Measurements from ENCODE around the gene EPHB1. TPM values are rescaled to one million over a fixed set of nuclear protein-coding genes. Genes with fewer than 3 reads are reported as not detected.

EPHB1 gene
- total RNA-seq, 1 experiment from 2014 or later: 2.8 TPM

DNA sequence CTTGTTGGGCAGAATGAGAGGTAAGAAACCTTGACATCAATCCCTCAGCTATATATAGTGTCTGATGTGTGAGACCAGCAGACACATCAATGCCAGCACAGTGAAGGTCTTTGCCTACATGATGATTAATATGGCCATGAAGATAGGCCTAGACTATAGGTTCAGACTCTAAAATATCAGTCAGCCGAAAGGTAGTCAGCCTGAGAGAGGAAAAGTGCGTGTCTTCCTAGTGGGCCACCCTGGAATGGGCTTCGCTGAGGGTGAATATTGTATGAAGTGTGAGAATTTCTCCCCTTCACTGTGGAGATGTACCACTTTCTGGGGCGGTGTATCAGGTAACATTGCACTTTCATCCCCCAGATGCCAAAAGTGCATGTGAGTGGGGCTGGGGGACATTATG lies 33.0 kb upstream of the EPHB1 start:
- Histone ChIP-seq H3K9me3 (ENCODE audit: control insufficient read depth, low read depth, low read length) (no peaks in the 10 kb centered on the region), H3K79me2 (ENCODE audit: insufficient read depth, low read length) (no peaks in the 10 kb centered on the region), H2BK5ac (ENCODE audit: insufficient read length, low read length) (no peak overlapping the region), H3K27ac (ENCODE audit: insufficient read length, low read depth, low read length) (no peak overlapping the region), H3K4ac (ENCODE audit: low read depth, low read length) (no peak overlapping the region), H3K4me1 (ENCODE audit: insufficient read depth, low read length) (no peaks in the 10 kb centered on the region), H2AFZ (ENCODE audit: low read length) (no peak overlapping the region), H3K56ac (ENCODE audit: insufficient read length, low read depth, low read length) (no peak overlapping the region), H3K18ac (ENCODE audit: insufficient read length, low read depth, low read length) (no peak overlapping the region), H4K20me1 (ENCODE audit: control insufficient read depth, insufficient read depth, insufficient read length) (no peaks in the 10 kb centered on the region), H4K5ac (ENCODE audit: insufficient read length, low read depth, low read length) (no peak overlapping the region), H3K9ac (ENCODE audit: extremely low read depth, insufficient read length, low read length) (no peak overlapping the region), H2BK20ac (ENCODE audit: low read depth, low read length, poor library complexity, severe bottlenecking) (no peak overlapping the region), H3K27me3 (ENCODE audit: insufficient read depth, low read length) (no peaks in the 10 kb centered on the region), H2BK12ac (ENCODE audit: insufficient read length, low read depth, low read length) (no peak overlapping the region), H2AK5ac (ENCODE audit: insufficient read length, low read length) (no peak overlapping the region), H2BK15ac (ENCODE audit: low read depth, low read length) (no peak overlapping the region), H2BK120ac (ENCODE audit: low read depth, low read length, poor library complexity, severe bottlenecking) (no peak overlapping the region), H4K91ac (ENCODE audit: insufficient read length, low read depth, low read length) (no peak overlapping the region), H3K4me2 (ENCODE audit: insufficient read depth, insufficient read length, low read length) (no peak overlapping the region), H3K14ac (ENCODE audit: insufficient read depth, low read length) (no peak overlapping the region), H3K79me1 (ENCODE audit: insufficient read depth, low read depth, low read length, poor library complexity, severe bottlenecking) (no peaks in the 10 kb centered on the region), H3T11ph (ENCODE audit: low read length) (no peak overlapping the region), H3K23ac (ENCODE audit: insufficient read length, low read depth, low read length) (no peak overlapping the region), H4K8ac (replicated peaks; ENCODE audit: insufficient read length, low read depth, low read length) (no peak overlapping the region), H3K23me2 (ENCODE audit: insufficient read length, low read depth, low read length, poor library complexity, severe bottlenecking) (no peaks in the 10 kb centered on the region)
- Mint-ChIP-seq H3K36me3 (ENCODE audit: insufficient read depth in 1 of 3, low read depth in 3 of 3) (no peaks in the 10 kb centered on the region), H3K9me3 (no peaks in the 10 kb centered on the region; a peak in 1 of 5 replicates), H3K27me3 (ENCODE audit: low read depth) (peaks cover 15% of the 10 kb centered on the region), H3K4me1 (no peaks in the 10 kb centered on the region), H3K4me3 (no peak overlapping the region), H3K27ac (no peak overlapping the region)
- no peak for TF ChIP-seq CTCF (conservative IDR thresholded peaks at IDR 0.05)
- no CpG with 5 or more reads among the region's 4 CpGs for WGBS (ENCODE audit: extremely low coverage, insufficient read length, low lambda C conversion rate)
- DNase-seq: no peak

Measured in H9 (cell line).